ENCODE measurements around the gene STAT5B.
A peak's percentile ranks its signal among the peaks of the same experiment; 100 is the strongest.
"Not testable (repeated sequence)": the region's sequence is repeated elsewhere in the genome, so short reads cannot be mapped to it uniquely, and the experiment has no call there.

Gene STAT5B

DNA sequence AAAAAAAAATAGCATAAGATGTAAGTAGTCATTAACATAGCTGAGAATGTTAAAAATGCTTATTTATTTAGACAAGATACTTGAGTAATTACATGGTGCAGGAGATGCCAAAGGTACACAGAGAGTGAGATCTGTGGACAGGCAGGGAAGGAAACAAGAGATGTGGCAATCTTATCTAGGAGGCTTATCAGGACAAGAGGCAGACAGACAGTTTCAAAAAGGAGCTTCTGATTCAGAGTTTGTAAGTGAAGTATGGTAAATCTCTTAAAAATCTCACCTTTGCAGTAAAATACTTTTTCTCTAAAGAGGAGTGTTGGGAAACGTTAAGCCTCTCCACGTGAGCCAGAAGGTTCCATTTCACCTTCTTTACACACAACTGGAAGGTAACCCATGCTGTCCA lies 62.0 kb downstream of the STAT5B start:
- no peak overlapping the region for H3K4me3 ChIP-seq (ENCODE audit: low read depth in 1 of 2, low read length in 2 of 2)
- no peak overlapping the region for H3K9ac ChIP-seq (ENCODE audit: low read depth in 1 of 2, low read length in 2 of 2)
- H3K27ac ChIP-seq (ENCODE audit: low read depth, low read length), result no peak overlapping the region
- H3K4me1 ChIP-seq (ENCODE audit: control insufficient read depth in 1 of 2, insufficient read depth in 2 of 2, low read length in 2 of 2), result no peaks in the 10 kb centered on the region
- no peaks in the 10 kb centered on the region for H3K9me3 ChIP-seq (ENCODE audit: control insufficient read depth in 1 of 2, low read length in 2 of 2)
- H3K27me3 ChIP-seq (ENCODE audit: control insufficient read depth in 1 of 2, insufficient read depth in 2 of 2, low read length in 2 of 2), result no peaks in the 10 kb centered on the region
- H3K36me3 ChIP-seq (ENCODE audit: control insufficient read depth in 1 of 2, insufficient read depth in 2 of 2, low read length in 2 of 2), result peaks cover 14 to 57% of the 10 kb centered on the region in 2 donors

DNA sequence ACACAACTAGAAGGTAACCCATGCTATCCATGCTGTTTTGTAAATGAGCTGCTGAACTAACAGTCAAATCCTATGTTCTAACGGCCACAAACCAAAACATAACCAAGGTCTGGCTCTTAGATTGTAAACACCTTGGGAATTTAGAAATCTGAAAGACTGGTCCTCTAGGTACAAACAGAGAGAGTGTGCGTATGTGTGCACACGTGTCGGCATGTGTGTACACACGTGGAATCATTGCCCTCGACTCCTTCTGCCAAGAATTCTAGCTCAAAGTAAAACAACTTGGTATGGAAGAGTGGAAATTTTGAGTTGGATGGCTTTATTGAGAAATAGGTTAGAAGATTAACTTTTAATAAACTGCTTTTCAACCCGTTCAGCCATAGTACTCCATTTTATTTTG lies 63.8 kb downstream of the STAT5B start:
- Histone ChIP-seq H3K9ac (ENCODE audit: low read depth in 1 of 2, low read length in 2 of 2) (no peak overlapping the region), H3K4me3 (ENCODE audit: low read depth in 1 of 2, low read length in 2 of 2) (no peak overlapping the region), H3K9me3 (ENCODE audit: control insufficient read depth in 1 of 2, low read length in 2 of 2) (no peaks in the 10 kb centered on the region), H3K36me3 (ENCODE audit: control insufficient read depth in 1 of 2, insufficient read depth in 2 of 2, low read length in 2 of 2) (peaks cover 17 to 50% of the 10 kb centered on the region in 2 donors), H3K27me3 (ENCODE audit: control insufficient read depth in 1 of 2, insufficient read depth in 2 of 2, low read length in 2 of 2) (no peaks in the 10 kb centered on the region), H3K27ac (ENCODE audit: low read depth, low read length) (peak overlapping the region; percentile 27), H3K4me1 (ENCODE audit: control insufficient read depth in 1 of 2, insufficient read depth in 2 of 2, low read length in 2 of 2) (no peaks in the 10 kb centered on the region)

DNA sequence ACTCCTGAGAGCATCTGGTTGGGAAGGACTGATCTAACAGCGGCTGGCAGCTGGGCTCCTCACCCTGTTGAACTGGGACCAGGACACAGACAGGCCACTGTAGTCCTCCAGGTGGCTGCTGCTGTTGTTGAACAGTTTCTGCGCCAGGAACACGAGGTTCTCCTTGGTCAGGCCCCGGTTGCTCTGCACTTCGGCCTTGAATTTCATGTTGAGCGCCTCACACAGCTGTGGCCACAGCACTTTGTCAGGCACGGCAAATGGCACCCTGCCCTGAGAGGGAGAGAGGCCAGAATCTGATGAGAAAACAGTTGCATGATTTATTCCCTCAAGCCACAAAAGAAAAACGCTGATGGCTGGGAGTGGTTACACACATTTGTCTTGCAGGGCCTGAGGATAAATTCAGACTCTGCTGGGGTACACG lies 64.3 kb downstream of the STAT5B start:
- peak overlapping the region; percentile 27 for H3K27ac ChIP-seq (ENCODE audit: low read depth, low read length)
- not testable (repeated sequence) for H3K4me1 ChIP-seq (ENCODE audit: control insufficient read depth in 1 of 2, insufficient read depth in 2 of 2, low read length in 2 of 2); H3K27me3 ChIP-seq (ENCODE audit: control insufficient read depth in 1 of 2, insufficient read depth in 2 of 2, low read length in 2 of 2); H3K9me3 ChIP-seq (ENCODE audit: control insufficient read depth in 1 of 2, low read length in 2 of 2); H3K9ac ChIP-seq (ENCODE audit: low read depth in 1 of 2, low read length in 2 of 2); H3K4me3 ChIP-seq (ENCODE audit: low read depth in 1 of 2, low read length in 2 of 2)
- peaks cover 16 to 49% of the 10 kb centered on the region in 2 donors for H3K36me3 ChIP-seq (ENCODE audit: control insufficient read depth in 1 of 2, insufficient read depth in 2 of 2, low read length in 2 of 2)

DNA sequence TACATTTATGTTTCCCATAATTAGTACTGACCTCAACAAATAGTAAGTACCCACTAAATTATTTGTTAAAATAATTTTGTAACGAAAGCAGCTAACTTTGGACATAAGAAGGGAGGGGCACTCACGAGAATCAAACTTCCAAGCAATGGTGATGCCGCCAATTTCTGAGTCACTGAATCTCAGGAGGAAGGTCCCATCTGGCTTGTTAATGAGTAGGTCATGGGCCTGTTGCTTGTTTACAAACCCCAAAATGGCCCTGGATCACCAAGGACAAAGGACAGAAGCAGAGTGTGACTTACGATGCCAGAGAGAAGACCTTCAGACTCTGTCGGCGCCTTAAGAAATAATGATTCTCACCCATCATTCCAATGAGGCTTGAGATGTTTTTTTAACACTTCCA lies 66.1 kb downstream of the STAT5B start:
- peaks cover 16 to 38% of the 10 kb centered on the region in 2 donors for H3K36me3 ChIP-seq (ENCODE audit: control insufficient read depth in 1 of 2, insufficient read depth in 2 of 2, low read length in 2 of 2)
- H3K9me3 ChIP-seq (ENCODE audit: control insufficient read depth in 1 of 2, low read length in 2 of 2), result no peaks in the 10 kb centered on the region
- H3K27me3 ChIP-seq (ENCODE audit: control insufficient read depth in 1 of 2, insufficient read depth in 2 of 2, low read length in 2 of 2), result no peaks in the 10 kb centered on the region
- H3K27ac ChIP-seq (ENCODE audit: low read depth, low read length), result no peak overlapping the region
- no peaks in the 10 kb centered on the region for H3K4me1 ChIP-seq (ENCODE audit: control insufficient read depth in 1 of 2, insufficient read depth in 2 of 2, low read length in 2 of 2)
- no peak overlapping the region for H3K4me3 ChIP-seq (ENCODE audit: low read depth in 1 of 2, low read length in 2 of 2)
- no peak overlapping the region for H3K9ac ChIP-seq (ENCODE audit: low read depth in 1 of 2, low read length in 2 of 2)

DNA sequence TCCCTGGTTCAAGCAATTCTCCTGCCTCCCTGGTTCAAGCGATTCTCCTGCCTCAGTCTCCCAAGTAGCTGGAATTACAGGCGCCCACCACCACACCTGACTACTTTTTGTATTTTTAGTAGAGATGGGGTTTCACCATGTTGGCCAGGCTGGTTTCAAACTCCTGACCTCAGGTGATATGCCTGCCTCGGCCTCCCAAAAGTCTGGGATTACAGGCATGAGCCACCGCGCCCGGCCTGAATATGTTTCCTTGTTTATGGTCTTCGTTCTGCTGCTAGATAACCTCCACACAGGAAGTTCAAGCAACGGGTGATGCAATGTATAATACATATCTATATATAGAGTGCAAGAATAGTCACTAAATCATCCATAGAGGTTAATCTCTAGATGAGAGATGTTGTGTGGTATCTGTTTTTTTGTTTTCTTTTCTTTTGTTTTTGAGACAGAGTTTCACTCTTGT lies 70.0 kb downstream of the STAT5B start:
- H3K9me3 ChIP-seq (ENCODE audit: control insufficient read depth in 1 of 2, low read length in 2 of 2); H3K4me1 ChIP-seq (ENCODE audit: control insufficient read depth in 1 of 2, insufficient read depth in 2 of 2, low read length in 2 of 2); H3K4me3 ChIP-seq (ENCODE audit: low read depth in 1 of 2, low read length in 2 of 2); H3K9ac ChIP-seq (ENCODE audit: low read depth in 1 of 2, low read length in 2 of 2); H3K27ac ChIP-seq (ENCODE audit: low read depth, low read length); H3K27me3 ChIP-seq (ENCODE audit: control insufficient read depth in 1 of 2, insufficient read depth in 2 of 2, low read length in 2 of 2): not testable (repeated sequence)
- H3K36me3 ChIP-seq (ENCODE audit: control insufficient read depth in 1 of 2, insufficient read depth in 2 of 2, low read length in 2 of 2), result peaks cover 22 to 53% of the 10 kb centered on the region in 2 donors

DNA sequence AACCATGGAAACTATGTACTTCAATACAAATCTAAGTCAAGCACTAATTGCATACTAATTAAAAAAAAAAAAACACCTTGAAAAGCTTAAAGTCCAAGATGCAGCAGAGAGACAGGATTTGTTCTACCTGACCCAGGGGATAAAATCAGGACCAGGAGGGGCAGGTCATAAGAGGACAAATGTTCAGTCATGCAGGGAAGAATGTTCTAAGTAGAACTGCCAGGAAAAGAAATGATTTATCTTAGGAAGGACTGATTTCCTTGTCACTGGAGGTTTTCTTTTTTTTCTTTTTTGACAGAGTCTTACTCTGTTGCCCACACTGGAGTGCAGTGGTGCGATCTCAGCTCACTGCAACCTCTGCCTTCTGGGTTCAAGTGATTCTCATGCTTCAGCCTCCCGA lies 72.8 kb downstream of the STAT5B start:
- H3K4me3 ChIP-seq (ENCODE audit: low read depth in 1 of 2, low read length in 2 of 2), result no peak overlapping the region
- H3K9me3 ChIP-seq (ENCODE audit: control insufficient read depth in 1 of 2, low read length in 2 of 2), result no peaks in the 10 kb centered on the region
- no peaks in the 10 kb centered on the region for H3K27me3 ChIP-seq (ENCODE audit: control insufficient read depth in 1 of 2, insufficient read depth in 2 of 2, low read length in 2 of 2)
- no peak overlapping the region for H3K27ac ChIP-seq (ENCODE audit: low read depth, low read length)
- H3K9ac ChIP-seq (ENCODE audit: low read depth in 1 of 2, low read length in 2 of 2), result no peak overlapping the region
- peaks cover 11 to 33% of the 10 kb centered on the region in 2 donors for H3K36me3 ChIP-seq (ENCODE audit: control insufficient read depth in 1 of 2, insufficient read depth in 2 of 2, low read length in 2 of 2)
- peaks cover 14 to 15% of the 10 kb centered on the region in 2 donors for H3K4me1 ChIP-seq (ENCODE audit: control insufficient read depth in 1 of 2, insufficient read depth in 2 of 2, low read length in 2 of 2)

DNA sequence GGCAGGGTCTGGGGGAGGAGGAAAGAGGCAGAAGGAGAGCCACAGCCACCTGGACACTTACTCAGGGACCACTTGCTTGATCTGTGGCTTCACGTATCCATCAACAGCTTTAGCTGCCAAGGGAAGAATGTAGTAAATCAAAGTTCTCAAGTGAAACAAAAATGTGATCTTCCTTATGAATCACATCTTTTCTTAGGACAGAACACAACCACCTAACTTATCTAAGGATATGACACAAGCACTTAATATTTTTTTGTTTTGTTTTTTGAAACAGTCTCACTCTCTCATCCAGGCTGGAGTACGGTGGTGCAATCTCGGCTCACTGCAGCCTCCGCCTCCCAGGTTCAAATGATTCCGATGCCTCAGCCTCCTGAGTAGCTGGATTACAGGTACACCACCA lies 73.5 kb downstream of the STAT5B start:
- no peaks in the 10 kb centered on the region for H3K27me3 ChIP-seq (ENCODE audit: control insufficient read depth in 1 of 2, insufficient read depth in 2 of 2, low read length in 2 of 2)
- H3K4me3 ChIP-seq (ENCODE audit: low read depth in 1 of 2, low read length in 2 of 2), result no peak overlapping the region
- peaks cover 11 to 33% of the 10 kb centered on the region in 2 donors for H3K36me3 ChIP-seq (ENCODE audit: control insufficient read depth in 1 of 2, insufficient read depth in 2 of 2, low read length in 2 of 2)
- peaks cover 14 to 15% of the 10 kb centered on the region in 2 donors for H3K4me1 ChIP-seq (ENCODE audit: control insufficient read depth in 1 of 2, insufficient read depth in 2 of 2, low read length in 2 of 2)
- H3K27ac ChIP-seq (ENCODE audit: low read depth, low read length), result no peak overlapping the region
- no peak overlapping the region for H3K9ac ChIP-seq (ENCODE audit: low read depth in 1 of 2, low read length in 2 of 2)
- H3K9me3 ChIP-seq (ENCODE audit: control insufficient read depth in 1 of 2, low read length in 2 of 2), result no peaks in the 10 kb centered on the region

DNA sequence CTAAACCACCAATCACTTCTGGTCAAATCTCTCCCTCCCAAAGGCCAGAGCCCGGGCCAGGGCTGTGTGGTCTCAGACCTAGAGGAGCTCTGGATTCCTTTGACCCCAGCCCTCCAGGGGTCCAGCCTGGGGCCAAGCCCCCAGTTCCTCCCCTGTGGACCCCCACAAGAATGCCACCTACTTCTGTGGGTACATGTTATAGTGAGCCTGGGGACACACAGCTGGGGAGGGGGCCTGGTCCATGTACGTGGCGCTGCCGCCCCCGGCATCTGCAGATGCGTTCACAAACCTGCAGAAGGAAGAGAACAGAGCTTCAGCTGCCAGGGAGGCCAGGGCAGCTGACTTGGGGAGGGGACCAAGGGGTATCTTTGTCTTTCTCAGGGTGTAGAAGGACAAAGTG lies 74.0 kb downstream of the STAT5B start:
- no peak overlapping the region for H3K4me3 ChIP-seq (ENCODE audit: low read depth in 1 of 2, low read length in 2 of 2)
- peaks cover 14 to 15% of the 10 kb centered on the region in 2 donors for H3K4me1 ChIP-seq (ENCODE audit: control insufficient read depth in 1 of 2, insufficient read depth in 2 of 2, low read length in 2 of 2)
- no peaks in the 10 kb centered on the region for H3K9me3 ChIP-seq (ENCODE audit: control insufficient read depth in 1 of 2, low read length in 2 of 2)
- peaks cover 6 to 30% of the 10 kb centered on the region in 2 donors for H3K36me3 ChIP-seq (ENCODE audit: control insufficient read depth in 1 of 2, insufficient read depth in 2 of 2, low read length in 2 of 2)
- H3K9ac ChIP-seq (ENCODE audit: low read depth in 1 of 2, low read length in 2 of 2), result no peak overlapping the region
- H3K27ac ChIP-seq (ENCODE audit: low read depth, low read length), result no peak overlapping the region
- no peaks in the 10 kb centered on the region for H3K27me3 ChIP-seq (ENCODE audit: control insufficient read depth in 1 of 2, insufficient read depth in 2 of 2, low read length in 2 of 2)

DNA sequence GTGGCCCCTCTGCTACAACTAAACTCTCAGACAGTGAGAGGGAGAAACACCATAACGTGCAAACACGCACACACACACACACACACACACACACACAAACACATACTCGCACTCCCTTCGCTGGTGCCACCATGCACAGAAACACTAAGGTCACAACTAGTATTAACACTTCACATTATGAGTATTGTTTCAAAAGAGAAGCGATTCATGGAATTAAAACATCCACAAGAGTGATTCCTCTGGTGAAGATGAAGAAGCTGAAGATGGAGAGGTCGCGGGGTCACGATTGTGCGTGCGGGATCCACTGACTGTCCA lies 74.8 kb downstream of the STAT5B start:
- Histone ChIP-seq H3K4me1 (ENCODE audit: control insufficient read depth in 1 of 2, insufficient read depth in 2 of 2, low read length in 2 of 2) (peaks cover 14 to 15% of the 10 kb centered on the region in 2 donors), H3K36me3 (ENCODE audit: control insufficient read depth in 1 of 2, insufficient read depth in 2 of 2, low read length in 2 of 2) (peaks cover 5 to 29% of the 10 kb centered on the region in 2 donors), H3K27ac (ENCODE audit: low read depth, low read length) (no peak overlapping the region), H3K9ac (ENCODE audit: low read depth in 1 of 2, low read length in 2 of 2) (no peak overlapping the region), H3K27me3 (ENCODE audit: control insufficient read depth in 1 of 2, insufficient read depth in 2 of 2, low read length in 2 of 2) (no peaks in the 10 kb centered on the region), H3K9me3 (ENCODE audit: control insufficient read depth in 1 of 2, low read length in 2 of 2) (no peaks in the 10 kb centered on the region), H3K4me3 (ENCODE audit: low read depth in 1 of 2, low read length in 2 of 2) (no peak overlapping the region)

DNA sequence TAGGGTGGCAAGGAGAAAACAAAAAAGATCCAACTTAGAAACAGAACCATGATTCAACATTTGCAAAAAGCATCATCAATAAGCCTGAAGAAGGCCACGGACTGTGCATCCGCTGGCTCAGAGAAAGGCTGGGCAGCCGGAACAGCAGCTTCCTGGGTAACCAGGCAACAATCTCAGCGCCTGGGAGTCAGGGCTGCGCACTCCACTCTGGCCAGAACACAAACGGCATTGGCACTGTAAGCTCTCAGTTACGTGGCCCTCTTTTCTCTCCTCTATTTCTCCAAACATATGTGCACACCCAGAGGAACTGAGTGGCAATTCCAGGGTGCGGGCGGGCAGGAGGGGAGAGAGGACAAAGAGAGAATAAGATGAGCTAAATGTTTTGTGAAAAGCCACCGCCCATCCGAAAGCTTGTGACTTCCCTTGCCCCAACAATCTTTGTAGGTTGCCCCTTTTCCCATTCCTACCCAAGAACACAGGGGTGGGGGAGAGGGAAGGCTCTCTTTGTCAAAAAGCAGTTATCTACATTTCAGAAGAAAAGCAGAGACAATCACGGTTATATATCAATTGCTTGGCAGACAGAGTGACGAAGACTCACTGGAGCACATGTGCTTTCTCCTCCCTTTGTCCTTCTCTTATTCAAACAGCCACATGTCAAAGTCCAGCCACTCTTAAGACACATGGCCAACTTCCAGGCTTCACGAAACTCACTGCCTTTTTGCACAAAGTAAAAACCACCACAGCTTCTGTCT lies 75.3 kb downstream of the STAT5B start:
- H3K4me3 ChIP-seq (ENCODE audit: low read depth in 1 of 2, low read length in 2 of 2), result no peak overlapping the region
- no peak overlapping the region for H3K9ac ChIP-seq (ENCODE audit: low read depth in 1 of 2, low read length in 2 of 2)
- no peaks in the 10 kb centered on the region for H3K27me3 ChIP-seq (ENCODE audit: control insufficient read depth in 1 of 2, insufficient read depth in 2 of 2, low read length in 2 of 2)
- no peak overlapping the region for H3K27ac ChIP-seq (ENCODE audit: low read depth, low read length)
- H3K36me3 ChIP-seq (ENCODE audit: control insufficient read depth in 1 of 2, insufficient read depth in 2 of 2, low read length in 2 of 2), result peaks cover 5 to 27% of the 10 kb centered on the region in 2 donors
- H3K9me3 ChIP-seq (ENCODE audit: control insufficient read depth in 1 of 2, low read length in 2 of 2), result no peaks in the 10 kb centered on the region
- H3K4me1 ChIP-seq (ENCODE audit: control insufficient read depth in 1 of 2, insufficient read depth in 2 of 2, low read length in 2 of 2), result peaks cover 14 to 15% of the 10 kb centered on the region in 2 donors

Data from duodenal mucosa (tissue), 2 donors.